Mucosa of stomach (tissue), 1 donor: ENCODE measurements around the gene SEC14L3.
A peak's percentile ranks its signal among the peaks of the same experiment; 100 is the strongest.

Source experiments
- H3K27me3 ChIP-seq: one replicate; pipeline ENCODE4 v1.7.0; 2013; ENCODE audit warnings: mild to moderate bottlenecking, low read length; ENCODE audit not compliant: control insufficient read depth, insufficient read depth
- H3K36me3 ChIP-seq: one replicate; pipeline ENCODE4 v1.7.0; 2013; ENCODE audit warnings: low read length; ENCODE audit not compliant: control insufficient read depth, insufficient read depth
- H3K4me1 ChIP-seq: one replicate; pipeline ENCODE4 v1.7.0; 2013; ENCODE audit warnings: mild to moderate bottlenecking, low read length; ENCODE audit not compliant: control insufficient read depth, insufficient read depth
- H3K4me3 ChIP-seq: one replicate; pipeline ENCODE4 v1.7.0; 2013; ENCODE audit warnings: low read length
- H3K9ac ChIP-seq: one replicate; pipeline ENCODE4 v1.7.0; 2013; ENCODE audit warnings: mild to moderate bottlenecking, low read length, moderate library complexity
- H3K9me3 ChIP-seq: one replicate; pipeline ENCODE4 v1.7.0; 2013; ENCODE audit warnings: mild to moderate bottlenecking, low read length, moderate library complexity; ENCODE audit not compliant: control insufficient read depth
- donor health status: Pancreatic carcinoma.

SEC14L3 gene

DNA sequence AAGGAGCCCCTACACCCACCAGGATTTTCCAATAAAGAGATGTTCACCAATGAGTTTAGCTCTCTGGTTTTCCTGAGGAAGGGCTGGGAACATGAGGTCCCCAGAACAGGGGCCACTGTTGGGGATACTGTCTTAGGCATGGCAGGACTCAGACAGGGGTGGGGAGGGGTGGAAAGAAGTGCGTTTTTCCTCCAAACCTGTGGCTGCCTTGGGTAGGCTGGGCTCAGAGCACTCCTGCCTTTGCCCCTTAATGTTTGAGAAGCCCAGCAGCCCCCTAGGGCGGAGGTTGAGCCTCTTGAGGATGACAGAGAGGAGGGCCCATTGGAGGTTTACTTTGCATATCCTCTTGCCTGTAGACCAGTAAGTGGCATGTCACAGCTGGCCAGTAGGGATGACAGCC lies 35.6 kb downstream of the SEC14L3 start:
- Histone ChIP-seq H3K27me3 (no peaks in the 10 kb centered on the region), H3K9ac (no peak overlapping the region), H3K4me1 (peaks cover 6% of the 10 kb centered on the region), H3K9me3 (no peaks in the 10 kb centered on the region), H3K4me3 (no peak overlapping the region), H3K36me3 (no peaks in the 10 kb centered on the region)

DNA sequence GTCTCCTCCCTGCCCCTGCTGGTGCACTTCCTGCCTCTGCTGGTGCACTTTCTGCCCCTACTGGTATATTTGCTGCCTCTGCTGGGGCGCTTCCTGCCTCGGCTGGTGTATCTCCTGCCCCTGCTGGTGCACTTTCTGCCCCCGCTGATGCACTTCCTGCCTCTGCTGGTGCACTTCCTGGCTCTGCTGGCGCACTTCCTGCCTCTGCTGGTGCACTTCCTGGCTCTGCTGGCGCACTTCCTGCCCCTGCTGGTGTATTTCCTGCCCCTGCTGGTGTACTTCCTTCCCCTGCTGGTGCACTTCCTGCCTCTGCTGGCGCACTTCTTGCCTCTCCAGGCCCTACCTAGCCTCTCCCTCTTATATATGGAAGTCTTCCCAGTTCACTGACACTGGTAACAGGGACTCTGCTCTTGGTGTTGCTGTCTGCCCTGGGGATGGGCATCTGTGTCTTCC lies 36.1 kb downstream of the SEC14L3 start:
- Histone ChIP-seq H3K9me3 (no peaks in the 10 kb centered on the region), H3K36me3 (no peaks in the 10 kb centered on the region), H3K9ac (no peak overlapping the region), H3K4me1 (peaks cover 6% of the 10 kb centered on the region), H3K27me3 (no peaks in the 10 kb centered on the region), H3K4me3 (no peak overlapping the region)

DNA sequence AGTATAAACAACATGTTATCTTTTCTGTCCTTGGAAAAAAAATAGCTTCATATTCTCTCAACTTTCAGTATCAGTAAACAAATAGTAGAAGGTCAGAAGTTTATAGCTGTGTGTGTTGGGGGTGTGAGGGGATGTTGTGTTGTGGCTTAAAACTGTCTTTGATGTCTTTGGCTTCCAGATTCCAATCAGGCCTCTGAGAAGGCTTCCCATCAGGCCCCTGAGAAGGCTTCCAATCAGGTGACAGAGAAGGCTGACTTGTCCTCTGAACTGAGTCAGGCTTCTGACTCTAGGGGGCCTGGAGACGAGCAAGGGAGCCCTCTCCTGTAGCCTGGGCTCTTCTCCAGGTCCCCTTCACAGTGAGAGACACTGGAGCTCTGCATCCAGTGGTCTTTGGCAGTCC lies 37.0 kb downstream of the SEC14L3 start:
- Histone ChIP-seq H3K9ac (no peak overlapping the region), H3K27me3 (no peaks in the 10 kb centered on the region)

DNA sequence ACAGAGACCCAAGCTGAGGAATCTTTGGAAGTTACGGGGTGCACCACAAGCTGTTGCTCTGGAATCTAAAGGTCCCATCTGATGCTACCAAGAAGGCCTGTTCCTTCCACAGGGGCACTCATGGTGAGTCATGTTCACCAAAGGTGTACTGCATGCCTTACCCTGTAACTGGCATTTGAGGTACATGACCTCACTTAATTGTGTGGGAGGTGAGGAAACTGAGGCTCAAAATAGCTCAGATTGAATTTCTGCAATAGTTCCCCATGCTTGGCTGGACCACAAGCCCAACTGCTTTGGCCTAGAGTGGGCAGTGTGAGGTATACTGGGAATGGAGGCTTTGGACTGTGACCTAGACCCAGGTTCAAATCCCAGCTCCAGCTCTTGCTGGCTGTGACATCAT lies 38.0 kb downstream of the SEC14L3 start:
- H3K9me3 ChIP-seq: no peaks in the 10 kb centered on the region
- no peak overlapping the region for H3K9ac ChIP-seq
- no peaks in the 10 kb centered on the region for H3K36me3 ChIP-seq
- peaks cover 6% of the 10 kb centered on the region for H3K4me1 ChIP-seq
- H3K27me3 ChIP-seq: no peaks in the 10 kb centered on the region
- no peak overlapping the region for H3K4me3 ChIP-seq

More for the DNA sequence above, 37.0 kb downstream of the SEC14L3 start:
- Histone ChIP-seq H3K4me1 (peaks cover 6% of the 10 kb centered on the region), H3K4me3 (no peak overlapping the region), H3K9me3 (no peaks in the 10 kb centered on the region), H3K36me3 (no peaks in the 10 kb centered on the region)

DNA sequence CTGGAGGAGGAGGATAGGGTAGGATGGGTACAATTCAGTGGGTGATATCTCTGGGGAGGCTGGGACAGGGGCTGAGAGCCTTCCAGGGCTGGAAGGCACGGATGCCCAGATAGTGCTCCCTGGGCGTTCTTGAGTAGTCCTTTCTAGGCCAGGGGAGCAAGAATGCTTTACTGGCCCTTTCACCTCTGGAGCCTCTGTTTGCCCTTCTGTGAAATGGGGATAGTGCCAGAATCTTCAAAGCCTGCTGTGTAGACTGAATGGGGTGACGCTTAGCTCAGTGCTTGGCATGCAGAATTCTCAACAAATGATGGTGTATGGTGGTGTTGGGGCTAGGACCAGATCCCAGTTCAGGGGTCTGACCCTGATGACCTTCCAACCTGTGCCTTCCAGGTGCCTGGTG lies 38.6 kb downstream of the SEC14L3 start:
- Histone ChIP-seq H3K4me1 (peaks cover 1% of the 10 kb centered on the region), H3K9me3 (no peaks in the 10 kb centered on the region), H3K4me3 (no peak overlapping the region), H3K36me3 (no peaks in the 10 kb centered on the region), H3K27me3 (no peaks in the 10 kb centered on the region), H3K9ac (no peak overlapping the region)

DNA sequence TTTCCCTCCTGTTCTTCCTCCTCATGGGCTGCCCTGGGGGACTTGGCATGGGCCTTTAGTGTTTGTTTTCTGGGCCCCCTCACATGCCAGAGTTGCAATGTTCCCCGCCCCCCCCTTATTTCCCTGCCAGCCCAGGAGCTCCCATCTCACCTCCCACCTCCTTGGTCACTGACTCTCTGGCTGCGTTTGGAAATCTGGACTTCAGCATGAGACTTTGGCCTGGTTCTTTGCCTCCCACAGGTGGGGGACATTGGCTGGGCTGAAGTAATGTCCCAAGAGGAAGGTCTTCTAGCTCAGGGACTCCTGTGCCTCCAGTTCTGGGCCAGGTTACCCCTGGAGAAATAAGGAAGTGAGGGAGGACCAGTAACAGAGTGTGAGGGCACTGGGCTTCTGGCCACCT lies 39.3 kb downstream of the SEC14L3 start:
- H3K4me3 ChIP-seq: no peak overlapping the region
- H3K36me3 ChIP-seq: no peaks in the 10 kb centered on the region
- H3K4me1 ChIP-seq: no peaks in the 10 kb centered on the region
- H3K27me3 ChIP-seq: no peaks in the 10 kb centered on the region
- H3K9ac ChIP-seq: no peak overlapping the region
- no peaks in the 10 kb centered on the region for H3K9me3 ChIP-seq

DNA sequence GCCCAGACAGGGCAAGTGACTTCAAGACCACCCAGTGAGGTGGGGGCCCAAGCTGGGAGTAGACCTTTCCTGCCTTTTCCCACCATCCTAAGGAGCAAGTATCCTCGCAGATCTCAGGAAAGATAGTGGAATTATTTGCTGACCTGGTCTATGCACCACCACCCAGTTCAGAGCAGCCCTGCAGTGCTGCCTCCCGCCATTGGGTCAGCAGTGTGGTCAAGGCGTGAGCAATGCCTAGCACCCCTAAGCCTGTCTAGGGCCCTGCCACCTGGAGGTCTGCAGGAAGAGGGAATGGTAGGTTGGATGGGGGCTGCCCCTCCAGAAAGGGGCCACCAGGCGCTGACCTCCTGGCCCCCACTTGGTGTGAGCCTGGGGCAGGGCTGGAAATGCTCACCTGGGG lies 39.7 kb downstream of the SEC14L3 start:
- H3K36me3 ChIP-seq: no peaks in the 10 kb centered on the region
- no peaks in the 10 kb centered on the region for H3K4me1 ChIP-seq
- no peak overlapping the region for H3K4me3 ChIP-seq
- no peaks in the 10 kb centered on the region for H3K9me3 ChIP-seq
- no peak overlapping the region for H3K9ac ChIP-seq
- H3K27me3 ChIP-seq: no peaks in the 10 kb centered on the region

DNA sequence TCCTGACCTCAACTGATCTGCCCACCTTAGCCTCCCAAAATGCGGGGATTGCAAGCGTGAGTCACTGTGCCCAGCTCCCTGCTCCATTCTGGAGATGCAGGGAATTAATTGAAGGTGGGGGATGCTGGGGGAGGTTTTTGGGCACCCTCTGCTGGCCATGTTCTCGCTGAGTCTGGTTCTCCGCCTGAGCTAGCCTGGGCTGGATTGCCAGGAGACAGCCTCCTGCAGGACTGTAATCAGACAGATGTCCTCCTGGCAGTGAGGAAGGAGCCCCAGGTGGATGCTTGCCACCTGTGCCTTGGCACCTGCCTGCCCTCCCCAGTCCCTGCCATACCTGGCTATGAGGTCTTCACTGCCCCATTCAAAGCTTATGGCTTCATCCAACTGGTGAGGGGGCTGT lies 40.9 kb downstream of the SEC14L3 start:
- Histone ChIP-seq H3K36me3 (no peaks in the 10 kb centered on the region), H3K4me1 (peaks cover 11% of the 10 kb centered on the region), H3K9ac (no peak overlapping the region), H3K27me3 (no peaks in the 10 kb centered on the region), H3K9me3 (no peaks in the 10 kb centered on the region), H3K4me3 (no peak overlapping the region)

DNA sequence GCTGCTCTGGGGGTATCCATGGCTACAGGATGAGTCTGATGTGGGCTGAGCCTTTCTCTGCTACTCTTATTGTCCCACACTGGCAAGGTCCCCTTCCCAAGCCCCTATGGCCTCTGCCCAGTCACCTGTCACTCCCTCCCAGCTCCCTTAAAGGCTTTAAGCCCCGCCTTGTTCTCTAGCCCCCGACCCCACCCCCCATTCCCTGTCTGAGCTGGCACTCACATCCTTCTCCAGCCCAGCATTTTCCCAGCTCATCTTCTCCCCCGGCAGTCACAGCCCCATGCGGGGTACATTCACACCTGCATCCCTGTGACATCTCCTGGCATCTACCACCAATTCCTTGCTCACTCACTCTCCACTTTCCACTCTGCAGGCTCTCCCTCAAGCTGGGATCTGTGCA lies 41.9 kb downstream of the SEC14L3 start:
- Histone ChIP-seq H3K4me3 (no peak overlapping the region), H3K36me3 (no peaks in the 10 kb centered on the region), H3K4me1 (peaks cover 18% of the 10 kb centered on the region), H3K9ac (no peak overlapping the region), H3K9me3 (no peaks in the 10 kb centered on the region), H3K27me3 (no peaks in the 10 kb centered on the region)

DNA sequence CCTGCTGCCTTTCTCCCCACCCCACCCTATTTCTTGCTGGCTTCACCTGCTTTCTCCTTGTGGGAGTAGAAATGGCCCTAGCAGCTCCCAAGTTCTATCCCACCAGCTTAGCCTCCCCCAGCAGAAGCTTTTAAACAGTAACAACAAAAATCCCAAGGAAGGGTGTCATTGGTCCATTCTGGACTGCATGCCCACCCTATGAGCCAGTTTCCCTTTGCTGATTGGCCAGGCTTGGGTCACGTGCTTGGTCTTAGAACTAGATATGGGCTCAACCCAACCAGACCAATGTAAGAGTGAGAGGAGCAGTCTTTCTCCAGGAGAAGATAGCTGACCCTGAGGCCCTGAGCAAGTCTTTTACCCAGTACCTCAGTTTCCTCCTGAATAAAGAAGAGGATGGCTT lies 43.9 kb downstream of the SEC14L3 start:
- H3K4me3 ChIP-seq: no peak overlapping the region
- H3K9me3 ChIP-seq: no peaks in the 10 kb centered on the region
- H3K36me3 ChIP-seq: no peaks in the 10 kb centered on the region
- no peak overlapping the region for H3K9ac ChIP-seq
- H3K27me3 ChIP-seq: no peaks in the 10 kb centered on the region
- peaks cover 30% of the 10 kb centered on the region for H3K4me1 ChIP-seq

DNA sequence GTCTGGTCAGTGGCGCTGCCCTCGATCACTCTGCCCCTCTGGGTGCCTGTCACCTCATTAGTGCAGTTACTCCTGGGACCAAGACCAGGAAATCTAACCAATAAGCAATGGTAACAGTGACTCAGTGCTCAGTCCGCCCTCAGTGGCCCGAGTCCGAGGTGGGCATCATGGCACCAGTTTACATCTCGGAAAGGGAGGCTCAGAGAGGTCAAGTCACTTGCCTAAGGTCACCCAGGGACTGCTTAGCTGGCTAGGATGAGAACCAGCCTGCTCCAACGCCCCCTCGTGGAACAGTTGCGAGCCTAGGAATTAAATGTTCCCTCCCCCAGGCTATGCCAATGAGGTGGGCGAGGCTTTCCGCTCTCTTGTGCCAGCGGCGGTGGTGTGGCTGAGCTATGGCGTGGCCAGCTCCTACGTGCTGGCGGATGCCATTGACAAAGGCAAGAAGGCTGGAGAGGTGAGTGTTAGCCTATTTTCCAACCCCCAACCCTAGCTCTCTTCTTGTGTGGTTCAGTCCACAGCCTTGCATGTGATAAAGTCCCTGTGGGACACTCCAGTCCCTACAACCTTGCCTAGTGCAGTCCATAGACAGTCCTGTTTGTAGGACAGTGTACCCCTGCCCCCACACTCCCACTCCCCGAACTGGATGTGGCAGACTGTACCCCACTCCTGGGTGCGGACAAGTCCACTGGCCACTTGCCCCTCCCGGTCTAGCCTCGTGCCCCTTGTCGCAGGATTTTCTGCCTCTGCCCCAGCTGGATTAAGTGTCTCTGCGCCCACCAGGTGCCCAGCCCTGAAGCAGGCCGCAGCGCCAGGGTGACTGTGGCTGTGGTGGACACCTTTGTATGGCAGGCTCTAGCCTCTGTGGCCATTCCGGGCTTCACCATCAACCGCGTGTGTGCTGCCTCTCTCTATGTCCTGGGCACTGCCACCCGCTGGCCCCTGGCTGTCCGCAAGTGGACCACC lies 45.1 kb downstream of the SEC14L3 start:
- peak overlapping the region; percentile 61 for H3K9ac ChIP-seq
- no peaks in the 10 kb centered on the region for H3K27me3 ChIP-seq
- H3K9me3 ChIP-seq: no peaks in the 10 kb centered on the region
- no peaks in the 10 kb centered on the region for H3K36me3 ChIP-seq
- H3K4me3 ChIP-seq: peak overlapping the region; percentile 31
- H3K4me1 ChIP-seq: peaks cover 42% of the 10 kb centered on the region

DNA sequence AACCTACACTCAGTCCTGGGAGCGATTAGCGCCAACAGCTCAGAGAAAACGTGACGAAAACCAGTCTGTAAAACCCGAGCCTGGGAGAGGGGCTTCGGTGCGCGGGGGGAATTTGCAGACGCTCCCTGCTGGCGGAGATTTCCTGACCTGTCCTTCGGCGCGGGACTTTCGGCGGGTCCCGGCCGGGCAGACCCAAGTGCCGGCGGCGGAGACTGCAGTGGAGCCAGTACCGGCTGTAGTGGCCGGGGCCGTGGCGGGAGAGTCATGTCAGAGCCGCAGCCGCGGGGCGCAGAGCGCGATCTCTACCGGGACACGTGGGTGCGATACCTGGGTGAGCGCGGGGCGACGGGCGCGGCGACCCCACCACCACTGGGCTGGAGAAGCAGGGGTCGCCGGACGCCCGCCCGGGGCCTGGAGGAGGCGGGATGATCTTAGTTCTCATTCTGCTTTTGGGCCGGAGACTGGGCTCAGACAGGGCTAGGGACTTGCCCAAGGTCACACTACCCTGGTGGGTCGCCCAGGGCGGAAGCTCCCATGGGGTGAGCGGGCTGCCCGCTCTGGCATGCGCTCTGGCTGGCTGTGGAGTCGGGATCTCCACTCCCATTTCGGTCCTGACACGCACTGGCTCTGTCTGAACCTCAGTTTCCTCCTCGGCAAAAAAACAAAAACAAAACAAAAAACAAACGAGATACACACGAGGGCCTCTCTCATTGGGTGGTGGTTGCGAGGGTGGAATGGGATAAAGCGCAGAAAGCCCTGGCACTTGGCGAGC lies 46.0 kb downstream of the SEC14L3 start, which contains the start of gene MTFP1:
TSS of gene MTFP1 (plus strand) at position 153 of the 772 bp plus-strand sequence. CDS start at position 265, 112 bp downstream.
- Histone ChIP-seq H3K36me3 (no peaks in the 10 kb centered on the region), H3K4me1 (peaks cover 50% of the 10 kb centered on the region), H3K9ac (peak within 1 kb of the TSS; percentile 80), H3K4me3 (peak within 1 kb of the TSS; percentile 31), H3K9me3 (no peaks in the 10 kb centered on the region), H3K27me3 (no peaks in the 10 kb centered on the region)
